ENCODE results near the gene GEMIN2.
"Not testable (repeated sequence)": the region's sequence is repeated elsewhere in the genome, so short reads cannot be mapped to it uniquely, and the experiment has no call there.

Gene GEMIN2

GRCh38 chr14:39154594-39155189, 40.6 kb downstream of the GEMIN2 start:
- TF ChIP-seq CTCF (conservative IDR thresholded peaks at IDR 0.05; ENCODE audit: control insufficient read depth, insufficient read depth, low read depth, low read length): no peak
- DNase-seq (ENCODE audit: low read depth): no peak
- H3K4me3 ChIP-seq (ENCODE audit: control insufficient read depth, low read depth, low read length): no peak overlapping the region

GRCh38 chr14:39157491-39157890, 43.4 kb downstream of the GEMIN2 start:
- no peak for TF ChIP-seq CTCF (conservative IDR thresholded peaks at IDR 0.05; ENCODE audit: control insufficient read depth, insufficient read depth, low read depth, low read length)
- H3K4me3 ChIP-seq (ENCODE audit: control insufficient read depth, low read depth, low read length): no peak overlapping the region
- no peak for DNase-seq (ENCODE audit: low read depth)

- no peak for TF ChIP-seq CTCF (conservative IDR thresholded peaks at IDR 0.05; ENCODE audit: control insufficient read depth, insufficient read depth, low read depth, low read length)
- no peak overlapping the region for H3K4me3 ChIP-seq (ENCODE audit: control insufficient read depth, low read depth, low read length)
- DNase-seq (ENCODE audit: low read depth): no peak
Measured at GRCh38 chr14:39158222-39158858, 44.2 kb downstream of the GEMIN2 start.

GRCh38 chr14:39160494-39160893, 46.4 kb downstream of the GEMIN2 start:
- no peak for DNase-seq (ENCODE audit: low read depth)
- no peak overlapping the region for H3K4me3 ChIP-seq (ENCODE audit: control insufficient read depth, low read depth, low read length)
- TF ChIP-seq CTCF (conservative IDR thresholded peaks at IDR 0.05; ENCODE audit: control insufficient read depth, insufficient read depth, low read depth, low read length): no peak

- not testable (repeated sequence) for DNase-seq (ENCODE audit: low read depth); H3K4me3 ChIP-seq (ENCODE audit: control insufficient read depth, low read depth, low read length)
Measured at GRCh38 chr14:39167797-39168320, 53.7 kb downstream of the GEMIN2 start.

GRCh38 chr14:39168591-39168990, 54.5 kb downstream of the GEMIN2 start:
- DNase-seq (ENCODE audit: low read depth): no peak
- no peak for TF ChIP-seq CTCF (conservative IDR thresholded peaks at IDR 0.05; ENCODE audit: control insufficient read depth, insufficient read depth, low read depth, low read length)
- peak overlapping the region; percentile 94 for H3K4me3 ChIP-seq (ENCODE audit: control insufficient read depth, low read depth, low read length)

GRCh38 chr14:39169541-39169900, 55.4 kb downstream of the GEMIN2 start:
- no peak for DNase-seq (ENCODE audit: low read depth)
- H3K4me3 ChIP-seq (ENCODE audit: control insufficient read depth, low read depth, low read length): peak overlapping the region; percentile 94
- no peak for TF ChIP-seq CTCF (conservative IDR thresholded peaks at IDR 0.05; ENCODE audit: control insufficient read depth, insufficient read depth, low read depth, low read length)

Data from fibroblast of mammary gland (primary cell).